ENCODE data around the gene RAB21. TPM values are rescaled to one million over a fixed set of nuclear protein-coding genes. Genes with fewer than 3 reads are reported as not detected.

RAB21 gene
- total RNA-seq, 4 donors from 2014 or later = 11.2 to 34.7 (median 14.2) TPM

GRCh38 chr12:71719647-71720370 is 34.9 kb upstream of the RAB21 start:
- no peaks in the 10 kb centered on the region for H3K4me1 ChIP-seq
- H3K27ac ChIP-seq = no peak overlapping the region
- no peaks in the 10 kb centered on the region for H3K27me3 ChIP-seq
- H3K9me3 ChIP-seq = no peaks in the 10 kb centered on the region
- no peak overlapping the region for H3K4me3 ChIP-seq
- no peak for DNase-seq
- H3K36me3 ChIP-seq = no peaks in the 10 kb centered on the region
- no peak for TF ChIP-seq CTCF (IDR thresholded peaks at IDR 0.05)
- TF ChIP-seq POLR2A (IDR thresholded peaks at IDR 0.05) = no peak

- Histone ChIP-seq H3K36me3 (no peaks in the 10 kb centered on the region), H3K27ac (no peak overlapping the region), H3K9me3 (no peaks in the 10 kb centered on the region), H3K4me1 (peaks cover 0 to 2% (median 0%) of the 10 kb centered on the region in 4 donors), H3K4me3 (no peak overlapping the region), H3K27me3 (no peaks in the 10 kb centered on the region)
- DNase-seq = no peak
- TF ChIP-seq POLR2A (IDR thresholded peaks at IDR 0.05) (no peak), CTCF (IDR thresholded peaks at IDR 0.05) (no peak)
Measured at GRCh38 chr12:71721783-71722505, 32.7 kb upstream of the RAB21 start.

GRCh38 chr12:71725011-71725410 is 29.7 kb upstream of the RAB21 start:
- Histone ChIP-seq H3K9me3 (no peaks in the 10 kb centered on the region), H3K4me1 (peaks cover 0 to 5% (median 0%) of the 10 kb centered on the region in 4 donors), H3K27ac (no peak overlapping the region), H3K4me3 (no peak overlapping the region), H3K27me3 (no peaks in the 10 kb centered on the region), H3K36me3 (no peaks in the 10 kb centered on the region)
- no peak for TF ChIP-seq CTCF (IDR thresholded peaks at IDR 0.05)
- no peak for DNase-seq

- H3K27ac ChIP-seq = no peak overlapping the region
- H3K27me3 ChIP-seq = no peaks in the 10 kb centered on the region
- peaks cover 0 to 5% (median 0%) of the 10 kb centered on the region in 4 donors for H3K4me1 ChIP-seq
- no peak for TF ChIP-seq CTCF (IDR thresholded peaks at IDR 0.05)
- no peak for TF ChIP-seq POLR2A (IDR thresholded peaks at IDR 0.05)
- DNase-seq = no peak
- H3K36me3 ChIP-seq = no peaks in the 10 kb centered on the region
- H3K4me3 ChIP-seq = no peak overlapping the region
- no peaks in the 10 kb centered on the region for H3K9me3 ChIP-seq
Measured at GRCh38 chr12:71726548-71726947, 28.1 kb upstream of the RAB21 start.

GRCh38 chr12:71727958-71728357 is 26.7 kb upstream of the RAB21 start:
- H3K4me1 ChIP-seq = peaks cover 0 to 5% (median 0%) of the 10 kb centered on the region in 4 donors
- TF ChIP-seq POLR2A (IDR thresholded peaks at IDR 0.05) (no peak), CTCF (IDR thresholded peaks at IDR 0.05) (no peak)
- H3K27ac ChIP-seq = no peak overlapping the region
- no peaks in the 10 kb centered on the region for H3K36me3 ChIP-seq
- H3K4me3 ChIP-seq = no peak overlapping the region
- no peaks in the 10 kb centered on the region for H3K27me3 ChIP-seq
- H3K9me3 ChIP-seq = no peaks in the 10 kb centered on the region
- no peak for DNase-seq

All from Peyer's patch (tissue), 4 donors.